Nephron (organoid): ENCODE results near the gene ZSCAN9.

ENCODE experiments used
- H3K27ac Mint-ChIP-seq, 3 experiments: 2 replicates each; pipeline ENCODE4 v1.8.0; 2020; ENCODE audit warnings: mixed read lengths in 3 of 3, mild to moderate bottlenecking in 2 of 3, moderate library complexity in 1 of 3
- H3K27me3 Mint-ChIP-seq: 2 replicates; pipeline ENCODE4 v1.8.0; 2021; ENCODE audit warnings: low read depth, mild to moderate bottlenecking, moderate library complexity, mixed read lengths
- H3K36me3 Mint-ChIP-seq: 2 replicates; pipeline ENCODE4 v1.8.0; 2020; ENCODE audit warnings: low read depth, mixed read lengths
- H3K4me1 Mint-ChIP-seq: 2 replicates; pipeline ENCODE4 v1.8.0; 2020; ENCODE audit warnings: mixed read lengths
- H3K4me3 Mint-ChIP-seq, 3 experiments: 2 replicates each; pipeline ENCODE4 v1.8.0; 2020; ENCODE audit warnings: mild to moderate bottlenecking in 3 of 3, mixed read lengths in 3 of 3, moderate library complexity in 2 of 3
- H3K9me3 Mint-ChIP-seq: 2 replicates; pipeline ENCODE4 v1.8.0; 2020; ENCODE audit warnings: mixed read lengths
- TF ChIP-seq, protein P1 (sequence below), 3 experiments: fragments of 200-600 bp; sonication (generic); IDR thresholded peaks; one replicate each; pipeline ENCODE4 v1.5.0; 2021; ENCODE audit warnings: antibody characterized with exemption in 3 of 3; ENCODE audit not compliant: unreplicated experiment in 3 of 3

ZSCAN9 gene

DNA sequence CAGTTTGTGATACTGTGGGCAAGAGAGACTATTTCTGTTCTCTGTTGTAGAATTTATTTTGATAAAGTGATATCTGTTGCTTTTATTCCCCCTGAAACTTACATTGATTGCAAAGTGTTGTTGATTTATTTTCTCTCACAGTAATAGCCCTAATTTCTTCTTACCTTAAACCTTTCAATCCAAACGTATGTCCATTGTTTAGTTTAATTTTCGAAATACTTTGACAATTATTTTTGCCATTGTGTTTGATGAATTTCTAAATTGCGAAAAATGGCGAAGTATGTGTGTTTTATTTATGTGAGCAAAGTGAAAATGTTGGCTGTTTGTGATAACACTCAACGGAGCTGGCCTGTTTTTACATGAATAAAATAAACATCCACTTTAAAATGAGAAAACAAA, 41.5 kb downstream of the ZSCAN9 start:
- no peak overlapping the region for H3K4me3 Mint-ChIP-seq
- H3K36me3 Mint-ChIP-seq, result peaks cover 11% of the 10 kb centered on the region
- no peaks in the 10 kb centered on the region for H3K9me3 Mint-ChIP-seq
- peaks cover 18% of the 10 kb centered on the region for H3K4me1 Mint-ChIP-seq
- H3K27me3 Mint-ChIP-seq, result no peaks in the 10 kb centered on the region
- TF ChIP-seq, protein P1, sequence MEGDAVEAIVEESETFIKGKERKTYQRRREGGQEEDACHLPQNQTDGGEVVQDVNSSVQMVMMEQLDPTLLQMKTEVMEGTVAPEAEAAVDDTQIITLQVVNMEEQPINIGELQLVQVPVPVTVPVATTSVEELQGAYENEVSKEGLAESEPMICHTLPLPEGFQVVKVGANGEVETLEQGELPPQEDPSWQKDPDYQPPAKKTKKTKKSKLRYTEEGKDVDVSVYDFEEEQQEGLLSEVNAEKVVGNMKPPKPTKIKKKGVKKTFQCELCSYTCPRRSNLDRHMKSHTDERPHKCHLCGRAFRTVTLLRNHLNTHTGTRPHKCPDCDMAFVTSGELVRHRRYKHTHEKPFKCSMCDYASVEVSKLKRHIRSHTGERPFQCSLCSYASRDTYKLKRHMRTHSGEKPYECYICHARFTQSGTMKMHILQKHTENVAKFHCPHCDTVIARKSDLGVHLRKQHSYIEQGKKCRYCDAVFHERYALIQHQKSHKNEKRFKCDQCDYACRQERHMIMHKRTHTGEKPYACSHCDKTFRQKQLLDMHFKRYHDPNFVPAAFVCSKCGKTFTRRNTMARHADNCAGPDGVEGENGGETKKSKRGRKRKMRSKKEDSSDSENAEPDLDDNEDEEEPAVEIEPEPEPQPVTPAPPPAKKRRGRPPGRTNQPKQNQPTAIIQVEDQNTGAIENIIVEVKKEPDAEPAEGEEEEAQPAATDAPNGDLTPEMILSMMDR (IDR thresholded peaks at IDR 0.05; ENCODE audit: unreplicated experiment in 3 of 3), result no peak
- H3K27ac Mint-ChIP-seq, result no peak overlapping the region

- no peak within 1 kb of the TSS for H3K4me3 Mint-ChIP-seq
- no peaks in the 10 kb centered on the region for H3K9me3 Mint-ChIP-seq
- H3K27ac Mint-ChIP-seq, result no peak within 1 kb of the TSS
- H3K27me3 Mint-ChIP-seq, result no peaks in the 10 kb centered on the region
- H3K36me3 Mint-ChIP-seq, result peaks cover 13% of the 10 kb centered on the region
- TF ChIP-seq, protein P1 (IDR thresholded peaks at IDR 0.05; ENCODE audit: unreplicated experiment in 3 of 3), result no peak
- H3K4me1 Mint-ChIP-seq, result peaks cover 18% of the 10 kb centered on the region
These were observed 42.1 kb downstream of the ZSCAN9 start, which contains the start of gene ZSCAN26 for GRCh38 chr6:28266962-28267694. Gene ZSCAN26, plus strand, starts transcription at chr6:28267143. Its CDS starts 4,777 bp downstream, at chr6:28271920.

DNA sequence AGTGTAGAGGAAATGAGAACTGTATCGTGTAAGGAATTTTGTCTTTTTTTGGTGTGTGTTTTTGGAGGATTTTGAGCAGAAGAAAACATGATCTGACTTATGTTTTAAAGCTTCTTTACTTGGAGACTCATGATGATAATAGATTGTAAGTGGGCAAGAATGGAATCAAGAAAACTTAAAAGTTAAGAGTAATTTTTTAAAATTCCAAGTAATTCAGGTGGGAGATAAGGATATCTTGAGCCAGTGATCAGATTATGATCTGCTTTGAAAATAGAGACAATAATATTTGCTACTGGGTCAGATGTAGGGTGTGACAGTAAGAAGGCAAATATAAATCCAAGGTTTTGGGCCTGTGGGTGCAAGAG, 42.6 kb downstream of the ZSCAN9 start:
- Mint-ChIP-seq H3K4me3 (no peak overlapping the region), H3K36me3 (peaks cover 19% of the 10 kb centered on the region), H3K27ac (no peak overlapping the region), H3K9me3 (no peaks in the 10 kb centered on the region), H3K4me1 (peaks cover 18% of the 10 kb centered on the region), H3K27me3 (no peaks in the 10 kb centered on the region)
- TF ChIP-seq, protein P1 (IDR thresholded peaks at IDR 0.05; ENCODE audit: unreplicated experiment in 3 of 3), result no peak

GRCh38 chr6:28269492-28269891, 44.4 kb downstream of the ZSCAN9 start:
- Mint-ChIP-seq H3K27me3 (no peaks in the 10 kb centered on the region), H3K27ac (no peak overlapping the region), H3K4me3 (peak overlapping the region in 1 of 3 experiments; percentile 31), H3K4me1 (peaks cover 10% of the 10 kb centered on the region), H3K9me3 (no peaks in the 10 kb centered on the region), H3K36me3 (peaks cover 30% of the 10 kb centered on the region)
- TF ChIP-seq, protein P1 (IDR thresholded peaks at IDR 0.05; ENCODE audit: unreplicated experiment in 3 of 3), result no peak

DNA sequence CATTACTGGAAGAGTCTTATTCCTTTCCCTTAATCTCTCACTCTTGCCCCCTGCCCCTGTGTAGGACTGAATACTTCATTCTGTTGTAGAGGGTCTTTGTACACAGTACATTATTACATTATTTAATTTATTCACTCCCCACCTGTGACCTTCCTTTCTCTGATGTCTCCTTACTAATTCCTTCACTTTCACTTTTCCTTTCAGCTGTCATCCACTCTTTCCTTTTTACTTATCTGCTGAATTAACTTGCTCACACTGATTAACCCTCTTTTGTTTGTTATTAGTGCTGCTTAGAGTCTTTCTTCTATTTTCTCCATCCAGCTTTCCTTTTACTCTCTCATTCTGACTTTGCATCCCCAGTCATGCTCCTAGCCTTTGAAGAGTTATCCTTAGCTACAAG, 49.8 kb downstream of the ZSCAN9 start:
- H3K36me3 Mint-ChIP-seq, result peaks cover 52% of the 10 kb centered on the region
- no peak overlapping the region for H3K4me3 Mint-ChIP-seq
- TF ChIP-seq, protein P1 (IDR thresholded peaks at IDR 0.05; ENCODE audit: unreplicated experiment in 3 of 3), result no peak
- no peaks in the 10 kb centered on the region for H3K9me3 Mint-ChIP-seq
- H3K27ac Mint-ChIP-seq, result no peak overlapping the region
- peaks cover 10% of the 10 kb centered on the region for H3K4me1 Mint-ChIP-seq
- H3K27me3 Mint-ChIP-seq, result no peaks in the 10 kb centered on the region

DNA sequence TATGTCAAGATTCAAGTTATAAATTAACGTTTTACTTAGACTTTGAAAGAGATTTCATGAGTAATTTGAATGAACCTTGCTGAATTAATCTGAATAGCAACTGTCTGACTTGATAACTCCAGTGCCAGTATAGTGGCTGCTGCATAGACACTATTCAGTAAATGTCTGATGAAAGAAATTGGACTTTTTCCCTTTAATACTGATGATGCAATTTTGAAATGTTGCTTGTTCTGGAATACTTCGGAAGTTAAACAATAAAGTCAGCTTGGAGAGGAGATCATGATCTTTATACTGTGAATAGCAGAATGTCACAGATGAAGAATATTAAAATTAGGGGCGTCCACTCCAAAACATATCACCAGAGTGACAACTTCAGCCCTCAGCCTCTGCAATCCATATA, 52.7 kb downstream of the ZSCAN9 start:
- Mint-ChIP-seq H3K36me3 (peaks cover 39% of the 10 kb centered on the region), H3K27ac (no peak overlapping the region), H3K4me3 (no peak overlapping the region), H3K4me1 (peaks cover 11% of the 10 kb centered on the region), H3K27me3 (peaks cover 3% of the 10 kb centered on the region), H3K9me3 (no peaks in the 10 kb centered on the region)
- TF ChIP-seq, protein P1 (IDR thresholded peaks at IDR 0.05; ENCODE audit: unreplicated experiment in 3 of 3), result no peak
